ENCODE results near the gene DOCK1.
A peak's percentile ranks its signal among the peaks of the same experiment; 100 is the strongest.
"Not testable (repeated sequence)": the region's sequence is repeated elsewhere in the genome, so short reads cannot be mapped to it uniquely, and the experiment has no call there.

DOCK1 gene

DNA sequence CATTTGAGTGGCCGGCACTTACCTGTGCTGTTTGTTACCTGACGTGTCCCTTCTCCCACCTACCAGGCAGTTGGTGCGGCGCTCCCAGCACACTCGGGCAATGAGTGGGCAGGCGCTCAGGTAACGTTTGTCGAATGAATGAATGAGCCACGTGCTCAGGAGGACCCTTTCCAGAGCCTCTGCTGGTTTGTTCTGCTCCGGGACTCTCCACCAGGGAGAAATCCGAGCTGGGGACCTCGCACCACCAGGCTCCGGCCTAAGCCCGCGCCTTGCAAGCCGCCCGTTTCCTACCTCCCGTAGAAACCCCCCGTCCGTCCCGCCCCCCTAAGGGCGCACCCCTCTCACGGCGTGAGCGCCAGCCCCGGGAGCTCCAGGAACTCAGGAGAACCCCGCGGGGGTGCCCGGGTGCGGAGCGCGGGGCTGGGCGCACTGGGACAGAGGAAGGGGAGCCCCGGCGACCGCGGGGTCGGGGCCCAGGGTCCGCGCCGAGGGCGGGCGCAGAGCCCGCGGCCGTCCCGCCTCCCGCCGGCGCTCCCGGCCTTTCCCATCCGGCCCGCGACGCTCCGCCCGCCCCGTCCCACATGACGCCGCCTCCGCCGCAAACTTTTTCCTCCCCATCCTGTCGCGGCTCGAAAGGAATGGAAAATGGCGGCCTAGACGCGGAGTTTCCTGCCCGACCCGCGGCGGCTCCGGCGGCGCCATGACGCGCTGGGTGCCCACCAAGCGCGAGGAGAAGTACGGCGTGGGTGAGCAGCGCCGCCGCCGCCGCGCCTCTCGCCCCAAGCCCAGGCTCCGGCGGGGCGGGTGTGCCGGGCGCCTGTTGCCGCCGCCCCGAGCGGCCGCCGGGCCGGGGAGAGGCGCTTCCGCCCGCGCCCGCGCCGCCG is at the start of gene DOCK1:
DOCK1 (plus strand) TSS at position 611 of the 884 bp plus-strand sequence; CDS start at position 701, 90 bp downstream.
- FAIRE-seq (no peak), DNase-seq (ENCODE audit: insufficient read length, low spot score) (peak; percentile 61)

DNA sequence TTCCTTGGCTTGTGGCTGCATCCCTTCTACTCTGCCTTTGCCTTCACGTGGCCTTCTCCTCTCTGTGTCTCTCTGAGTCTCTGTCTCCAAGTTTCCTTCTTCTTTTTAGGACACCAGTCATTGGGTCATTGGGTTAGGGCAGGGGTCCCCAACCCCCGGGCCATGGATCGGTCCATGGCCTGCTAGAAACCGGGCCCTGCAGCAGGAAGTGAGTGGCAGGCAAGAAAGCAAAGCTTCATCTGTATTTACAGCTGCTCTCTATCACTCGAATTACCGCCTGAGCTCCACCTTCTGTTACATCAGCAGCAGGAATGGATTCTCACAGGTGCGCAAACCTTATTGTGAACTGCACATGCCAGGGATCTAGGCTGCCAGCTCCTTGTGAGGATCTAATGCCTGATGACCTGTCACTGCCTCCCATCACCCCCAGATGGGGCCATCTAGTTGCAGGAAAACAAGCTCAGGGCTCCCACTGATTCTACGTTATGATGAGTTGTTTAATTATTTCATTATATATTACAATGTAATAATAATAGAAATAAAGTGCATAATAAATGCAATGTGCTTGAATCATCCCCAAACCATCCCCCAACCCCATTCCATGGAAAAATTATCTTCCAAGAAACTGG is 47.9 kb upstream of the DOCK1 start:
- no peak for FAIRE-seq

DNA sequence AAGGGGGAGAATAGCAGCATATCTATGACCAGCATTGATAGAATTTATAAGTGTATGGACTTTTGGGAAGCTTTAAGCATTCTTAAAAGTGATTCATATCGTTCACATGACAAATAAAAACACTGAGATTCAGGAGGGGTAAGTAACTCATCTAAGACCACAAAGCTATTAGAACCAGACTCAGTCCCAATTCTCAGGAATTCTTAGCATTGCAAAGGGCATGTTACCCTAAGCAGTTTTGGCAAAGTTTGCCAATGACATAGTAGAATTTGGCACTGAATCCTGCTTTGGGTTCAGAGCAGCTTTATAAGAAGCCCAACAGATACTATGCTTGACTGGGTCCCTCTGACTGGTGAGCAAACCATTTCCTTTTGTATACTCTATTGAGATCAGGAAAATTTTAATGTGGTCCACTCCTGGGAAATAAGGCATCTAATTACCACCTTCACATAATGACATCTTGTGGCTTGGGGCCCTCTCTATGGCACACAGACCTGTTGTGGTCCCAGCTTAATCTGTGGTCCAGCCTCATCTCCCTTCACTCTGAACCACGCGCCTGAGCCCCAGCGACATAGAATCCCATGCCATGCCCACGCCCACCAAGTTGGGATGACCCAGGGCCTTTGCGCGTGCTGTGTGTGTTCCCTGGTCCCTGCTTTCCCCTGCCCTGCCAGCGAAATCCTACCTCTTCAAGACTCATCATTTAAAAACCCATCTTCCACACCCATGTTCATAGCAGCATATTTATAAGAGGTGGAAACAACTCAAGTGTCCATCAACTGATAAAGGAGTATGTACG is 37.5 kb upstream of the DOCK1 start:
- DNase-seq (ENCODE audit: insufficient read length, low spot score) (no peak), FAIRE-seq (no peak)

More for the DNA sequence above, 47.9 kb upstream of the DOCK1 start:
- DNase-seq (ENCODE audit: insufficient read length, low spot score), result no peak

DNA sequence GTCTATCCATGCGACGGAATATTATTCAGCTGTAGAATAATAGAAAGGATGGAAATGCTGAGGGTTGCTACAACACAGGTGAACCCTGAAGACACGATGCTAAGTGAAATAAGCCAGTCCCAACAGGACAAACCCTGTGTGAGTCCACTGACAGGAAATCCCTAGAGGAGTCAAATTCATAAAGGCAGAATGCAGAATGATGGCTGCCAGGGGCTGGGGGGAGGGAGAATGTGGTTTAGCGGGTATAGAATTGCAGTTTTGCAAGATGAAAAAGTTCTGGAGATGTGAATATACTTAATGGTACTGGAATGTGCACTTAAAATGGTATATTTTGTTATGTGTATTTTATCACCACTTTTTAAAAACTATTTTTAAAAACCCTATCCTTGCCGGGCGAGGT is 36.9 kb upstream of the DOCK1 start:
- FAIRE-seq (no peak), DNase-seq (ENCODE audit: insufficient read length, low spot score) (no peak)

DNA sequence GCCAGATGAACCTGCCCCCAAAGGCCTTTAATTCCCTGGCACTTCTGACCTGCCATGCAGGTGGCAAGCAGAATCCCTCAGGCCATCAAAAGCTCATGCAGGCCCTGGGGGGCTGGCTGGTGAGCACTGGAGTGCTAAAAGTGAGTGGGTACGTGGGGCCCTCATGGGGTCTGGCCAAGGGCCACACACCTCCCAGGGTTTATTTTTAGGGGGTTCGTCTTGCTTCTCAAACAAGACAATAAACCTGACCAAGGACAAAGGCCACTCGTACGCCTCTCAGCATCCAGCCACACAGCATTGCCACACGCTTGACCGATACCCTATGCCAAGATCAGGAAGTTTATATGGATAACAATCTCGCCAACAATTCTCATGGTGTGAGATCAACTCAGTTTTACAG is 33.1 kb upstream of the DOCK1 start:
- FAIRE-seq (no peak), DNase-seq (ENCODE audit: insufficient read length, low spot score) (no peak)

DNA sequence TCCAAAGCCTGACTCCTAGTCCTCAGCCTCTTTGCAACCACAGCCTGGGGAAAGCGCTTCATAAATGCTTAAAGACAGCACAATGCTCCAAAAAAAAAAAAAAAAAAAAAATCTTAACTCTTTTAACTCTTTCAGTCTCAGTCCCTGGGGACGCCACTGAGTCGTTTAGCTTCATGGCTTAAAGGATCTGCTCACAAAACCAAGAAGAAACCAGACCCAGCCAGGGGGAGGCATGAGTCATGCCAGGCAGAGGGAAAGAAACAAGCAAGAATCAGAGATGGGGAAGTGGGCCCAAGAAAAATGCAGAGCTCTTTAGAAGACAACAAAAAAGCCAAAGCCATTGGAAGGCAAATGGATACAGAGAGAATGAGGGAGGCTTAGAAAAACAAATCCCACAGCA is 32.5 kb upstream of the DOCK1 start:
- DNase-seq (ENCODE audit: insufficient read length, low spot score) (no peak), FAIRE-seq (no peak)

- no peak for FAIRE-seq
- no peak for DNase-seq (ENCODE audit: insufficient read length, low spot score)
Observed at GRCh38 chr10:126876456-126876855, 28.8 kb upstream of the DOCK1 start.

DNA sequence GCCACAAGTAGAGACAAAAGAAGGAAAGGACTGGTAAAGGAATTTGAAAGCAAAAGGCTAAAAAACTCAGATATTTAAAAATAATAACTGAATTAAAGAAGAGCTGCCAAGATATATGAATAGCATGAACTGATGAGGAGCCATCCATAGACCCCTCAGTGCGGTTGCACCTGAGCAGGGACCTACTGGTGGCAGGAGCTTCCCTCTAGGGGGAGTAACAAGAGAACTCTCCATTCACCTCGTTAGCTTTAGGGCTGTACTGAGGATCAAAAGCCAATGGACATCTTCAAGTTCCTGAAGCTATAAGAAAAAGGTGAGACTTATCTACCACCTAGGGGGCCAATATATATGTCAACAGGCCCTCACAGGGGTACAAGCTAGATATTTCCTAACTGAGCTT is 27.8 kb upstream of the DOCK1 start:
- no peak for FAIRE-seq

GRCh38 chr10:126878594-126878993 is 26.6 kb upstream of the DOCK1 start:
- no peak for FAIRE-seq
- no peak for DNase-seq (ENCODE audit: insufficient read length, low spot score)

More for the DNA sequence above, 27.8 kb upstream of the DOCK1 start:
- no peak for DNase-seq (ENCODE audit: insufficient read length, low spot score)

DNA sequence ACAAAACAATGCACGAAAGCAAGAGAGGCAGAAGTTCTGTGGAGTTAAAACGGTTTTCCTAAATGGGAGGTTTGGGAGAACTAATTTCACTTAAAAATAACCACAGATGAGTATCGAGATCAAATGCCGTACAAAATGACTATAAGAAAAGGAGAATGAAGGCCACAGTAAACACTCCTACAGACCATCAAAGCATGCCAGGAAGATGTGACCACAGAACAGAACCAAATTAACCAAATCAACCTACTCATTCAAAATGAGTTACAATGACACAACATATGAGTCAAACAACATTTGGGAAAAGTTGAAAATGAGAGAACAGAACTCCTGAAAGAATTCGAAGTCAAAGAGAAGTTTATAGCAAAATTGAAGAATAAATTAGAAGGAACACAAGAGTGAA is 24.3 kb upstream of the DOCK1 start:
- no peak for DNase-seq (ENCODE audit: insufficient read length, low spot score)
- FAIRE-seq, result no peak

GRCh38 chr10:126882055-126882454 is 23.2 kb upstream of the DOCK1 start:
- DNase-seq (ENCODE audit: insufficient read length, low spot score); FAIRE-seq: not testable (repeated sequence)

GRCh38 chr10:126888436-126888835 is 16.8 kb upstream of the DOCK1 start:
- DNase-seq (ENCODE audit: insufficient read length, low spot score); FAIRE-seq: not testable (repeated sequence)

GRCh38 chr10:126889421-126889820 is 15.8 kb upstream of the DOCK1 start:
- FAIRE-seq, result no peak
- DNase-seq (ENCODE audit: insufficient read length, low spot score), result no peak

DNA sequence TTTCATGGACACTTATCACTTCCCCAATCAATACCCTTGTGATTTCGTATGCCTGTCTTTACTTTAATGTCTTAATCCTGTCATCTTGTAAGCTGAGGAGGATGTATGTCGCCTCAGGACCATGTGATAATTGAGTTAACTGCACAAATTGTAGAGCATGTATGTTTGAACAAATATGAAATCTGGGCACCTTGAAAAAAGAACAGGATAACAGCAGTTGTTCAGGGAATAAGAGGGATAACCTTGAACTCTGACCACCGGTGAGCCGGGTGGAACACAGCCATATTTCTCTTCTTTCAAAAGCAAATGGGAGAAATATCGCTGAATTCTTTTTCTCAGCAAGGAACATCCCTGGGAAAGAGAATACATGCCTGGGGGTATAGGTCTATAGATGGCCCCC is 14.4 kb upstream of the DOCK1 start:
- not testable (repeated sequence) for FAIRE-seq; DNase-seq (ENCODE audit: insufficient read length, low spot score)

DNA sequence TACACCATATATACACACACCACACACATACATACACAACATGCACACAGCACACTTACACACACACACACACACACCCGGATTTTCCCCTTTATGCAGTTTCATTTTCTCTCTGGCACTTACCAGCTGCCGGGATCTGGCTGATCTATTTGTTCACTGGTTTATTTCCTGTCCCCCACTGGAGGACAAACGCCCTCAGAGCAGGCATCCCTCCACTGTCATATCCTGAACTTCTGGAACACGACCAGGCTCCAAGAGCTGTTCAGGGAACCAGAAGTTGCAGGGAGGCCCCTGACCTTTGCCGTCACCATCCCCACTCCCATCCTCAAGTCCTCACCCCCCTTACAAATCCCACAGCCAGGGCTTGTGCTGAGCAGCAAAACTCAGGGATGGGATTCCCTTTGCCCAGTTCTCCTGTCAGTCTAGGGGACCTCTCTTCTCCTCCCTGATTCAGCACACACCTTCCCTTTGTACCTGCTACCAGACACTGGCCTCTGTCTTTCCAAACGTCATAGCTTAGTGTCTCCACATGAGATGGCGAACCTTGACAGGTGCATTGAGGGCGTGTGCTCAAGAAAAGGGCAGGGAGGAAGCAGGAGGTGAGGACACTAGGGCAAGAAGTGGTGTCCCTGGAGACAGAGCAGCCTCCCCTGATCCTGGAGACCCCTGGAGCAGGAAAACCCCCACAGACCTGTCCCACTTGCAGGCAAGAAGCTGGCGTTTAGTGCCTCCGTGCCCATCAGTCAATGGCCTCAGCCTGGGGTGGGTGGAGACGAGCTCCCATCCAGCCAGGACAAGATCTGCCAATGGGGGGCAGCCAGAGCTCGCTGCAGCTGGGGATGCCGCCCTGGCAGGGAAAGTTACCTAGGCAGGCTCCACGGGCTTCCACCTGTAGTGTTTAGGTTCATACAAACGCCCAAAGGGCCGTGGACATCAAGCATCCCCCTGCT is 12.7 kb upstream of the DOCK1 start:
- DNase-seq (ENCODE audit: insufficient read length, low spot score) (no peak), FAIRE-seq (no peak)

DNA sequence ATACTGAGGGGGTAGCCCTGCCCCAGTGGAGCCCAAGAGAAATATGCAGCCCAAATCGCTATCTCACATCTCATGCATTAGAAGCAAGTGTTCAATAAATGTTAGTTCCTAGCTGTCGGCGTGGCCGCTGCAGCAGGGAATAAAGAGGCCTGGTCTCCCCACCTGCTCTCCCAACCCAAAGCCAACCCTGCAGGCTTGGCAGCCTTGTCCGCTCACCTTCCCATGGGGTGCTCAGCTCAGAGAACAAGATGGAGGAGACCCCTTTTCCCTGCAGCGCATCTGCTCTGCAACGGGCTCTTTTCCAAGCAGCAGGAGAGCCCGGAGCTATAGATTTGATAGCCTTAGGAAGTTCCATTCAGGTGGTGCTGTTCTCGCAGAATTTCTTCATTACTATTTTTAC is 12.0 kb upstream of the DOCK1 start:
- FAIRE-seq (no peak), DNase-seq (ENCODE audit: insufficient read length, low spot score) (no peak)

GRCh38 chr10:126893841-126894240 is 11.4 kb upstream of the DOCK1 start:
- FAIRE-seq, result no peak
- no peak for DNase-seq (ENCODE audit: insufficient read length, low spot score)

- no peak for DNase-seq (ENCODE audit: insufficient read length, low spot score)
- no peak for FAIRE-seq
Observed at GRCh38 chr10:126895214-126895781, 9.9 kb upstream of the DOCK1 start.

GRCh38 chr10:126898460-126898859 is 6.8 kb upstream of the DOCK1 start:
- no peak for FAIRE-seq
- DNase-seq (ENCODE audit: insufficient read length, low spot score), result no peak

DNA sequence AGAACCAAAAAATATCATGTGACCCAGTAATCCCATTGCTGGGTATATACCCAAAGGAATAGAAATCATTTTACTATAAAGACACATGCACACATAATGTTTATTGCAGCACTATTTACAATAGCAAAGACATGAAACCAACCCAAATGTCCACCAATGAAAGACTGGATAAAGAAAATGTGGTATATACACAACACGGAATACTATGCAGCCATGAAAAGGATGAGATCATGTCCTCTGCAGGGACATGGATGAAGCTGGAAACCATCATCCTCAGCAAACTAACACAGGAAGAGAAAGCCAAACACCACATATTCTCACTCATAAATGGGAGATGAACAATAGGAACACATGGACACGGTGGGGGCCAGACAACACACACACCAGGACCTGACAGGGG is 5.7 kb upstream of the DOCK1 start:
- not testable (repeated sequence) for DNase-seq (ENCODE audit: insufficient read length, low spot score); FAIRE-seq

Measured in HTR-8/SVneo (cell line).